Glutamatergic neuron (in vitro differentiated cells): ENCODE measurements around the gene PAPLN. TPM values are rescaled to one million over a fixed set of nuclear protein-coding genes. Genes with fewer than 3 reads are reported as not detected.

Experiments
- DNase-seq: peaks from one replicate; pipeline ENCODE4 v3.0.0; 2022
- H3K27ac Mint-ChIP-seq: one replicate; pipeline ENCODE4 v1.8.0; 2020; ENCODE audit warnings: mild to moderate bottlenecking, mixed read lengths, inconsistent platforms; ENCODE audit not compliant: unreplicated experiment
- H3K27me3 Mint-ChIP-seq: one replicate; pipeline ENCODE4 v1.8.0; 2020; ENCODE audit warnings: mild to moderate bottlenecking, moderate library complexity, mixed read lengths, inconsistent platforms; ENCODE audit not compliant: unreplicated experiment
- H3K36me3 Mint-ChIP-seq: one replicate; pipeline ENCODE4 v1.8.0; 2020; ENCODE audit warnings: mild to moderate bottlenecking, mixed read lengths, inconsistent platforms; ENCODE audit not compliant: unreplicated experiment
- H3K4me1 Mint-ChIP-seq: one replicate; pipeline ENCODE4 v1.8.0; 2020; ENCODE audit warnings: mild to moderate bottlenecking, low read depth, mixed read lengths, inconsistent platforms; ENCODE audit not compliant: unreplicated experiment
- H3K4me3 Mint-ChIP-seq: one replicate; pipeline ENCODE4 v1.8.0; 2020; ENCODE audit warnings: mild to moderate bottlenecking, mixed read lengths, inconsistent platforms; ENCODE audit not compliant: unreplicated experiment
- H3K9me3 Mint-ChIP-seq: one replicate; pipeline ENCODE4 v1.8.0; 2020; ENCODE audit warnings: mild to moderate bottlenecking, moderate library complexity, mixed read lengths, inconsistent platforms; ENCODE audit not compliant: unreplicated experiment
- total RNA-seq: library from RNA; stranded (reverse); fragmentation: NEBNext Ultra II Directional; extraction: Animal tissue kit (Norgen Biotek cat#: 25700); gene quantifications from one replicate; pipeline ENCODE4 v1.2.1, GENCODE V29; 2021; ENCODE audit not compliant: unreplicated experiment
- TF ChIP-seq, protein P1 (sequence below): fragments of 200-600 bp; sonication (generic); IDR thresholded peaks from one replicate; pipeline ENCODE4 v1.5.0; 2021; ENCODE audit not compliant: partially characterized antibody, unreplicated experiment

Gene PAPLN
- total RNA-seq, 1 donor from 2014 or later = 2.8 TPM

DNA sequence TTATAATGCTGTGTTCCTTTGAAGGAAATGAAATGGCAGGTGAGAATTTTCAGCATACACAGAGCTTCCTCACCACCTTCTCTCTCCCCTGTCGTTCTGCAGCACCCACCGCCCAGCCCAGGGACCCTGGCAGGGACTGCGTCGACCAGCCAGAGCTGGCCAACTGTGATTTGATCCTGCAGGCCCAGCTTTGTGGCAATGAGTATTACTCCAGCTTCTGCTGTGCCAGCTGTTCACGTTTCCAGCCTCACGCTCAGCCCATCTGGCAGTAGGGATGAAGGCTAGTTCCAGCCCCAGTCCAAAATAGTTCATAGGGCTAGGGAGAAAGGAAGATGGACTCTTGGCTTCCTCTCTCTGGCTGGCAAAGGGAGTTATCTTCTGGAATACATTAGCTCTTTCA, 35.1 kb downstream of the PAPLN start:
- Mint-ChIP-seq H3K9me3 (peaks cover 5% of the 10 kb centered on the region), H3K27ac (peak overlapping the region; percentile 24), H3K36me3 (no peaks in the 10 kb centered on the region), H3K27me3 (peaks cover 4% of the 10 kb centered on the region), H3K4me1 (peaks cover 23% of the 10 kb centered on the region), H3K4me3 (no peak overlapping the region)
- TF ChIP-seq, protein P1, sequence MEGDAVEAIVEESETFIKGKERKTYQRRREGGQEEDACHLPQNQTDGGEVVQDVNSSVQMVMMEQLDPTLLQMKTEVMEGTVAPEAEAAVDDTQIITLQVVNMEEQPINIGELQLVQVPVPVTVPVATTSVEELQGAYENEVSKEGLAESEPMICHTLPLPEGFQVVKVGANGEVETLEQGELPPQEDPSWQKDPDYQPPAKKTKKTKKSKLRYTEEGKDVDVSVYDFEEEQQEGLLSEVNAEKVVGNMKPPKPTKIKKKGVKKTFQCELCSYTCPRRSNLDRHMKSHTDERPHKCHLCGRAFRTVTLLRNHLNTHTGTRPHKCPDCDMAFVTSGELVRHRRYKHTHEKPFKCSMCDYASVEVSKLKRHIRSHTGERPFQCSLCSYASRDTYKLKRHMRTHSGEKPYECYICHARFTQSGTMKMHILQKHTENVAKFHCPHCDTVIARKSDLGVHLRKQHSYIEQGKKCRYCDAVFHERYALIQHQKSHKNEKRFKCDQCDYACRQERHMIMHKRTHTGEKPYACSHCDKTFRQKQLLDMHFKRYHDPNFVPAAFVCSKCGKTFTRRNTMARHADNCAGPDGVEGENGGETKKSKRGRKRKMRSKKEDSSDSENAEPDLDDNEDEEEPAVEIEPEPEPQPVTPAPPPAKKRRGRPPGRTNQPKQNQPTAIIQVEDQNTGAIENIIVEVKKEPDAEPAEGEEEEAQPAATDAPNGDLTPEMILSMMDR = no peak
- DNase-seq = no peak

DNA sequence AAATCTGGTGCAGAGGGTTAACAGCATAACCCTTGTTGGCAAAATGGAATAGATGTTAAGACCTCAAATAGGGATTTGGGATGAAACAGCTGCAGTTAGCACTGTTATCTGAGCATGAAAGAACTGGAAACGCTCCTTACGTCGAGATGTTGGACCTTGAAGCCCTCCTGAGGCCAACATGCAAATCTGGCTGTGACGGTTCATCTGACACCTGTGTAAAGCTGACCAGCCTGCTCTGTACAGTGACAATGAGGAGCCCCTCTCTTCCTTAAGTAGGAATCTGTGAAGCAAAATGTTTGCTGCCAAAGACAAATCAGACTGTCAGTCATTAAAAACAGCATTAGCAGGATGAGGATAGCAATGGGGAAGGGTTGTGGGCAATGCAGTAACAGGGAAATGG, 36.5 kb downstream of the PAPLN start:
- H3K4me1 Mint-ChIP-seq = peaks cover 23% of the 10 kb centered on the region
- DNase-seq = no peak
- H3K27ac Mint-ChIP-seq = peak overlapping the region; percentile 26
- H3K36me3 Mint-ChIP-seq = no peaks in the 10 kb centered on the region
- no peak overlapping the region for H3K4me3 Mint-ChIP-seq
- H3K27me3 Mint-ChIP-seq = peaks cover 4% of the 10 kb centered on the region
- TF ChIP-seq, protein P1 = no peak
- H3K9me3 Mint-ChIP-seq = peaks cover 5% of the 10 kb centered on the region

DNA sequence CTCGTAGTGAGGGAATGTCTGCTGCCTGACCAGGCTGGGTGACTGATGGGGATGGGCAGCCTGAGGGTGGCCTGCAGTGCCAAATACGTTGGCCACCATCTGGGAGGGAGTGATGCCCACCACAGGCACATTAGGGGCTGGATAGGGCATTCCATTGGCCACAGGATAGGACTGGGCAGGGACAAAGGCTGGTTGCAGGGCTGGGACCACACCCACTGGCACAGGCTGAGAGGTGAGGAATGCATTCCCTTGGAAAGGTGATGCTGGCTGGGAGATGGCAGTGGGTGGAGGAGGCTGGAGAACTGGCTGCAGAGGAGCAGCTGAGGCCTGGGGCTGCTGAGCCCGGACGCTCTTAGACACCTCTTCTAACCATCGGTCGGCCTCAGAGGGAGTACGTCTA, 39.5 kb downstream of the PAPLN start:
- Mint-ChIP-seq H3K27me3 (peaks cover 3% of the 10 kb centered on the region), H3K4me3 (no peak overlapping the region), H3K9me3 (peaks cover 5% of the 10 kb centered on the region), H3K27ac (no peak overlapping the region), H3K4me1 (peaks cover 17% of the 10 kb centered on the region), H3K36me3 (no peaks in the 10 kb centered on the region)
- TF ChIP-seq, protein P1 = no peak
- no peak for DNase-seq

DNA sequence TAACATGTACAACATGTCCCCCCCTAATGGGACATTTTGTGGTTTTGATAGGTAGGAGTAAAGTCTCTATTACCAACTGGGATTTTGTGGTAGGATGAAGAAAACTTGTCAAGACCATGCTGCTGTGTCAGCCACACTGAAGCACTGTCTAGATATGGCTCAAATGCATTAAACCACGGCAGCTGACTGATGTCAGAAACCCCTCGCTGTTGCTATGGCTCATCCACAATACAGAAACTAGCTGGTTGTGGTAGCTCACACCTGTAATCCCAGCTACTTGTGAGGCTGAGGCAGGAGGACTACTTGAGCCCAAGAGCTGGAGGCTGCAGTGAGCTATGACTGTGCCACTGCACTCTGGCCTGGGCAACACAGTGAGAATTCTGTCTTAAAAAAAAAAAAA, 40.1 kb downstream of the PAPLN start:
- Mint-ChIP-seq H3K4me3 (no peak overlapping the region), H3K27me3 (peaks cover 3% of the 10 kb centered on the region), H3K4me1 (peaks cover 13% of the 10 kb centered on the region), H3K27ac (no peak overlapping the region), H3K36me3 (no peaks in the 10 kb centered on the region), H3K9me3 (peaks cover 5% of the 10 kb centered on the region)
- no peak for DNase-seq
- TF ChIP-seq, protein P1 = no peak

DNA sequence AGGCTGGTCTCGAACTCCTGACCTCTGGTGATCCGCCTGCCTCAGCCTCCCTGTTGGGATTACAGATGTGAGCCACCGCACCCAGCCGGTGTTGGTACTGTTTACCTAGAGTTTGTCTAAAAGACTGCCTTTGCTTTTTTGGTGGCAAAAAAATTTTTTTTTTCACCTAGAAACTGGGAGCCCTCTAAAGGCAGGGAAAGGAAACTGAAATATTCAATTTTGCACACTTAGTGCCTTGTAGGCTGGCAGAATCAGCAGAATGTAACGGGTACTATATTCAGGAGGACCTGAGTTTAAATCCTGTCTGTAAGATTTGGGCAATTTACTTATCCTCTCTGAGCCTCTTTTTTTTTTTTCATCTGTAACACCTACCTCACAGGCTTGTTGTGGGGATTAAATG, 43.6 kb downstream of the PAPLN start:
- Mint-ChIP-seq H3K9me3 (peaks cover 2% of the 10 kb centered on the region), H3K27me3 (peaks cover 3% of the 10 kb centered on the region), H3K36me3 (no peaks in the 10 kb centered on the region), H3K27ac (no peak overlapping the region), H3K4me3 (no peak overlapping the region), H3K4me1 (peaks cover 6% of the 10 kb centered on the region)
- DNase-seq = no peak
- TF ChIP-seq, protein P1 = no peak
